ENCODE measurements around the gene INKA1. TPM values are rescaled to one million over a fixed set of nuclear protein-coding genes. Genes with fewer than 3 reads are reported as not detected.

INKA1 gene
- total and polyA plus RNA-seq, 7 experiments from 2014 or later = 0.65 to 2.2 (median 1.6) TPM

- H3K9me3 ChIP-seq (ENCODE audit: control insufficient read depth in 2 of 3, low read length in 3 of 3) = no peaks in the 10 kb centered on the region
- ChIA-PET CTCF (interaction anchor here (1.6 to 1.8 kb wide), 2 partner anchors 8 to 44 kb away, joined by 4 to 5 read pairs; partner anchors contain the start of gene INKA1), POLR2A (no interaction called here)
- H3K4me3 ChIP-seq (ENCODE audit: low read length) = no peak overlapping the region
- Mint-ChIP-seq H3K27ac (peak overlapping the region in 1 of 9 donors; percentile 27), H3K36me3 (no peaks in the 10 kb centered on the region), H3K4me3 (no peak overlapping the region), H3K9me3 (no peaks in the 10 kb centered on the region), H3K27me3 (peaks cover 0 to 13% (median 0%) of the 10 kb centered on the region in 5 donors), H3K4me1 (peaks cover 0 to 4% (median 2%) of the 10 kb centered on the region in 7 donors)
- ATAC-seq (no peak), DNase-seq (no peak)
- H3K27me3 ChIP-seq (ENCODE audit: control insufficient read depth in 2 of 2, insufficient read depth in 2 of 2, low read length in 2 of 2) = no peaks in the 10 kb centered on the region
- intact Hi-C loops (cut with micrococcal nuclease) = no loop called here
- H3K36me3 ChIP-seq (ENCODE audit: control insufficient read depth in 2 of 3, insufficient read depth in 3 of 3, low read length in 3 of 3) = no peaks in the 10 kb centered on the region
- H3K4me1 ChIP-seq (ENCODE audit: control insufficient read depth in 2 of 2, insufficient read depth in 2 of 2, low read length in 2 of 2) = no peaks in the 10 kb centered on the region
- no peak overlapping the region for H3K27ac ChIP-seq (ENCODE audit: low read depth, low read length)
Measured at GRCh38 chr3:49794926-49795905, 7.8 kb upstream of the INKA1 start.

GRCh38 chr3:49799105-49799504 lies 4.0 kb upstream of the INKA1 start:
- Mint-ChIP-seq H3K4me3 (no peak overlapping the region), H3K4me1 (peaks cover 8 to 12% (median 10%) of the 10 kb centered on the region in 7 donors), H3K36me3 (peaks cover 0 to 2% (median 0%) of the 10 kb centered on the region in 5 donors), H3K27ac (no peak overlapping the region), H3K27me3 (peaks cover 0 to 28% (median 0%) of the 10 kb centered on the region in 5 donors), H3K9me3 (no peaks in the 10 kb centered on the region)
- ChIA-PET POLR2A (interaction anchor here (5.4 kb wide), 1 partner anchor 40 kb away, joined by 59 read pairs; no protein-coding TSS in a partner anchor), CTCF (interaction anchor here (12.8 kb wide), 1 partner anchor 40 kb away, joined by 181 read pairs; no protein-coding TSS in a partner anchor)
- DNase-seq (no peak), ATAC-seq (no peak)
- peaks cover 0 to 5% of the 10 kb centered on the region in 2 donors for H3K4me1 ChIP-seq (ENCODE audit: control insufficient read depth in 2 of 2, insufficient read depth in 2 of 2, low read length in 2 of 2)
- H3K4me3 ChIP-seq (ENCODE audit: low read length) = no peak overlapping the region
- H3K27me3 ChIP-seq (ENCODE audit: control insufficient read depth in 2 of 2, insufficient read depth in 2 of 2, low read length in 2 of 2) = no peaks in the 10 kb centered on the region
- no peaks in the 10 kb centered on the region for H3K9me3 ChIP-seq (ENCODE audit: control insufficient read depth in 2 of 3, low read length in 3 of 3)
- peaks cover 0 to 3% (median 0%) of the 10 kb centered on the region in 3 experiments for H3K36me3 ChIP-seq (ENCODE audit: control insufficient read depth in 2 of 3, insufficient read depth in 3 of 3, low read length in 3 of 3)
- H3K27ac ChIP-seq (ENCODE audit: low read depth, low read length) = no peak overlapping the region
- intact Hi-C loops (cut with micrococcal nuclease) = no loop called here

- Mint-ChIP-seq H3K4me3 (no peak within 1 kb of the TSS), H3K36me3 (peaks cover 0 to 3% (median 0%) of the 10 kb centered on the region in 5 donors), H3K4me1 (peaks cover 8 to 18% (median 14%) of the 10 kb centered on the region in 7 donors), H3K9me3 (no peaks in the 10 kb centered on the region), H3K27me3 (peaks cover 0 to 28% (median 0%) of the 10 kb centered on the region in 5 donors), H3K27ac (no peak within 1 kb of the TSS)
- ChIA-PET CTCF (interaction anchor here (12.8 kb wide), 1 partner anchor 40 kb away, joined by 181 read pairs; no protein-coding TSS in a partner anchor), POLR2A (interaction anchor here (5.4 kb wide), 1 partner anchor 40 kb away, joined by 59 read pairs; no protein-coding TSS in a partner anchor)
- Histone ChIP-seq H3K9me3 (ENCODE audit: control insufficient read depth in 2 of 3, low read length in 3 of 3) (no peaks in the 10 kb centered on the region), H3K27ac (ENCODE audit: low read depth, low read length) (no peak within 1 kb of the TSS), H3K4me3 (ENCODE audit: low read length) (no peak within 1 kb of the TSS), H3K36me3 (ENCODE audit: control insufficient read depth in 2 of 3, insufficient read depth in 3 of 3, low read length in 3 of 3) (peaks cover 0 to 3% (median 0%) of the 10 kb centered on the region in 3 experiments), H3K27me3 (ENCODE audit: control insufficient read depth in 2 of 2, insufficient read depth in 2 of 2, low read length in 2 of 2) (no peaks in the 10 kb centered on the region), H3K4me1 (ENCODE audit: control insufficient read depth in 2 of 2, insufficient read depth in 2 of 2, low read length in 2 of 2) (peaks cover 0 to 11% of the 10 kb centered on the region in 2 donors)
- intact Hi-C loops (cut with micrococcal nuclease) = loop anchor here (5.0 to 10.0 kb wide), 2 partner anchors 428 to 495 kb away; partner anchors contain the start of genes HYAL3 (in 1 of the 2), IFRD2 (in 1 of the 2) and NAA80 (in 1 of the 2)
- no peak for ATAC-seq
- no peak for DNase-seq
Measured at GRCh38 chr3:49799761-49800160, 3.3 kb upstream of the INKA1 start, which contains the start of gene CDHR4. Gene CDHR4 (minus strand): TSS chr3:49799873. CDS start chr3:49799812, 61 bp downstream.

GRCh38 chr3:49801160-49801559 lies 1.9 kb upstream of the INKA1 start:
- no peak overlapping the region for H3K4me3 ChIP-seq (ENCODE audit: low read length)
- Mint-ChIP-seq H3K4me3 (peak overlapping the region in 1 of 10 donors; percentile 17), H3K27ac (no peak overlapping the region), H3K9me3 (peaks cover 0 to 2% (median 0%) of the 10 kb centered on the region in 11 donors), H3K4me1 (peaks cover 17 to 30% (median 23%) of the 10 kb centered on the region in 7 donors), H3K27me3 (peaks cover 0 to 27% (median 0%) of the 10 kb centered on the region in 5 donors), H3K36me3 (peaks cover 0 to 7% (median 0%) of the 10 kb centered on the region in 5 donors)
- peaks cover 0 to 3% (median 0%) of the 10 kb centered on the region in 3 experiments for H3K36me3 ChIP-seq (ENCODE audit: control insufficient read depth in 2 of 3, insufficient read depth in 3 of 3, low read length in 3 of 3)
- ATAC-seq (no peak), DNase-seq (no peak)
- H3K27ac ChIP-seq (ENCODE audit: low read depth, low read length) = no peak overlapping the region
- H3K27me3 ChIP-seq (ENCODE audit: control insufficient read depth in 2 of 2, insufficient read depth in 2 of 2, low read length in 2 of 2) = no peaks in the 10 kb centered on the region
- H3K9me3 ChIP-seq (ENCODE audit: control insufficient read depth in 2 of 3, low read length in 3 of 3) = no peaks in the 10 kb centered on the region
- intact Hi-C loops (cut with micrococcal nuclease) = loop anchor here (5.0 to 10.0 kb wide), 2 partner anchors 426 to 494 kb away; partner anchors contain the start of genes HYAL3 (in 1 of the 2), IFRD2 (in 1 of the 2) and NAA80 (in 1 of the 2)
- ChIA-PET CTCF (interaction anchor here (0.6 to 12.8 kb wide), 3 partner anchors 12 to 38 kb away, joined by 3 to 181 read pairs (median 31); partner anchors contain the start of gene UBA7), POLR2A (interaction anchor here (3.4 to 5.4 kb wide), 2 partner anchors 14 to 38 kb away, joined by 25 to 59 read pairs; partner anchors contain the start of gene IP6K1)
- H3K4me1 ChIP-seq (ENCODE audit: control insufficient read depth in 2 of 2, insufficient read depth in 2 of 2, low read length in 2 of 2) = peaks cover 0 to 24% of the 10 kb centered on the region in 2 donors

GRCh38 chr3:49803465-49804140 lies 542 bp downstream of the INKA1 start:
- peaks cover 29 to 54% (median 48%) of the 10 kb centered on the region in 7 donors for H3K4me1 Mint-ChIP-seq
- peak overlapping the region; percentile 89 for H3K4me3 ChIP-seq (ENCODE audit: low read length)
- peak in 7 of 9 donors; percentile 44 to 62 (median 51) for DNase-seq
- ChIA-PET POLR2A (interaction anchor here (0.6 to 6.1 kb wide), 17 partner anchors 8 to 1330 kb away, joined by 3 to 87 read pairs (median 3); partner anchors contain the start of genes DAG1, IP6K1, RBM6 and TMEM115), CTCF (interaction anchor here (0.6 to 12.8 kb wide), 11 partner anchors 9 to 227 kb away, joined by 3 to 181 read pairs (median 4); partner anchors contain the start of genes IP6K1 and UBA7)
- no peaks in the 10 kb centered on the region for H3K27me3 ChIP-seq (ENCODE audit: control insufficient read depth in 2 of 2, insufficient read depth in 2 of 2, low read length in 2 of 2)
- peaks cover 0 to 2% (median 0%) of the 10 kb centered on the region in 11 donors for H3K9me3 Mint-ChIP-seq
- peaks cover 11 to 46% of the 10 kb centered on the region in 2 donors for H3K4me1 ChIP-seq (ENCODE audit: control insufficient read depth in 2 of 2, insufficient read depth in 2 of 2, low read length in 2 of 2)
- H3K27ac ChIP-seq (ENCODE audit: low read depth, low read length) = peak overlapping the region; percentile 84
- H3K4me3 Mint-ChIP-seq = peak overlapping the region; percentile 76 to 95 (median 86)
- H3K36me3 Mint-ChIP-seq = peaks cover 0 to 10% (median 0%) of the 10 kb centered on the region in 5 donors
- H3K9me3 ChIP-seq (ENCODE audit: control insufficient read depth in 2 of 3, low read length in 3 of 3) = no peaks in the 10 kb centered on the region
- intact Hi-C loops (cut with micrococcal nuclease) = loop anchor here (1.0 to 10.0 kb wide), 5 partner anchors 10 to 491 kb away; partner anchors contain the start of genes UBA7 (in 2 of the 2), AMIGO3 (in 1 of the 2), HYAL3 (in 1 of the 2) and IFRD2 (in 1 of the 2)
- H3K27ac Mint-ChIP-seq = peak overlapping the region in 8 of 9 donors; percentile 3 to 91 (median 65)
- peak; percentile 19 for ATAC-seq
- H3K27me3 Mint-ChIP-seq = peaks cover 0 to 20% (median 0%) of the 10 kb centered on the region in 5 donors
- H3K36me3 ChIP-seq (ENCODE audit: control insufficient read depth in 2 of 3, insufficient read depth in 3 of 3, low read length in 3 of 3) = peaks cover 0 to 11% (median 0%) of the 10 kb centered on the region in 3 experiments
